GM18498 (cell line): ENCODE measurements around the gene NHSL1.
"Not testable (repeated sequence)": the region's sequence is repeated elsewhere in the genome, so short reads cannot be mapped to it uniquely, and the experiment has no call there.

Experiments used
- ATAC-seq: cut with Tn5 transposase; IDR thresholded peaks from one replicate; pipeline ENCODE4 v1.9.1; 2021; ENCODE audit warnings: mild to moderate bottlenecking, moderate library complexity; ENCODE audit not compliant: unreplicated experiment

The NHSL1 gene

GRCh38 chr6:138430361-138431145 lies 68.7 kb downstream of the NHSL1 start:
- ATAC-seq: no peak

GRCh38 chr6:138429761-138430160 lies 69.5 kb downstream of the NHSL1 start:
- ATAC-seq: no peak

- peak; percentile 48 for ATAC-seq
Measured at GRCh38 chr6:138428944-138429598, 70.2 kb downstream of the NHSL1 start.

GRCh38 chr6:138427701-138428100 lies 71.6 kb downstream of the NHSL1 start:
- ATAC-seq: no peak

GRCh38 chr6:138426500-138427123 lies 72.7 kb downstream of the NHSL1 start:
- no peak for ATAC-seq

- ATAC-seq: not testable (repeated sequence)
Measured at GRCh38 chr6:138425256-138425655, 74.0 kb downstream of the NHSL1 start.

GRCh38 chr6:138424004-138424904 lies 75.0 kb downstream of the NHSL1 start:
- no peak for ATAC-seq

GRCh38 chr6:138422861-138423260 lies 76.4 kb downstream of the NHSL1 start:
- ATAC-seq: no peak

- ATAC-seq: no peak
Measured at GRCh38 chr6:138421608-138422007, 77.7 kb downstream of the NHSL1 start.

GRCh38 chr6:138421089-138421488 lies 78.2 kb downstream of the NHSL1 start:
- no peak for ATAC-seq

- ATAC-seq: no peak
Measured at GRCh38 chr6:138420356-138420755, 78.9 kb downstream of the NHSL1 start.

GRCh38 chr6:138419766-138420165 lies 79.5 kb downstream of the NHSL1 start:
- ATAC-seq: no peak

GRCh38 chr6:138418118-138418742 lies 81.1 kb downstream of the NHSL1 start:
- no peak for ATAC-seq

- ATAC-seq: no peak
Measured at GRCh38 chr6:138417493-138418117, 81.7 kb downstream of the NHSL1 start.

GRCh38 chr6:138416206-138416605 lies 83.1 kb downstream of the NHSL1 start:
- no peak for ATAC-seq

- ATAC-seq: no peak
Measured at GRCh38 chr6:138415125-138415524, 84.2 kb downstream of the NHSL1 start.

- ATAC-seq: no peak
Measured at GRCh38 chr6:138410972-138411880, 88.1 kb downstream of the NHSL1 start.

GRCh38 chr6:138410048-138410735 lies 89.1 kb downstream of the NHSL1 start:
- ATAC-seq: no peak
